Stomach (tissue), 4 donors: ENCODE data around the gene R3HDM2.
A peak's percentile ranks its signal among the peaks of the same experiment; 100 is the strongest.

ENCODE experiments used
- CTCF ChIP-seq, 7 experiments: fragments of 450-650 bp in 4 of 7; fragments of 200-600 bp in 3 of 7; sonication (generic) in 3 of 7; IDR thresholded peaks; one replicate each; pipeline ENCODE4 v1.5.1; 2016 to 2019; ENCODE audit warnings: antibody characterized with exemption in 7 of 7, control low read depth in 2 of 7, mild to moderate bottlenecking in 1 of 7
- EP300 ChIP-seq: sonication (generic); formaldehyde crosslinking; IDR thresholded peaks from one replicate; pipeline ENCODE4 v1.6.1; 2017; ENCODE audit warnings: antibody characterized with exemption

- TF ChIP-seq EP300 (no peak), CTCF (IDR thresholded peaks at IDR 0.05) (peak in 5 of 7 experiments; percentile 12 to 39 (median 28))
Observed at GRCh38 chr12:57456145-57456700, 25.4 kb upstream of the R3HDM2 start.
